Mesodermal cell (in vitro differentiated cells): Measurements from ENCODE around the gene ORC1.

Source experiments
- H3K27ac ChIP-seq: 2 replicates; pipeline ENCODE4 v1.7.0; 2013; ENCODE audit warnings: mild to moderate bottlenecking, low read depth, low read length, moderate library complexity; ENCODE audit not compliant: severe bottlenecking
- H3K36me3 ChIP-seq: 2 replicates; pipeline ENCODE4 v1.7.1; 2013; ENCODE audit warnings: mild to moderate bottlenecking, low read length, moderate library complexity; ENCODE audit not compliant: control insufficient read depth, insufficient read depth
- H3K4me1 ChIP-seq: one replicate; pipeline ENCODE4 v1.7.1; 2013; ENCODE audit warnings: mild to moderate bottlenecking, low read length; ENCODE audit not compliant: insufficient read depth, control insufficient read depth, poor library complexity, severe bottlenecking
- H3K4me3 ChIP-seq: 2 replicates; pipeline ENCODE4 v1.7.0; 2013; ENCODE audit warnings: low read length, control low read depth, mild to moderate bottlenecking; ENCODE audit not compliant: insufficient read depth, poor library complexity, severe bottlenecking; ENCODE audit errors: extremely low read depth
- H3K9me3 ChIP-seq: 2 replicates; pipeline ENCODE4 v1.7.1; 2013; ENCODE audit warnings: mild to moderate bottlenecking, low read length, moderate library complexity; ENCODE audit not compliant: control insufficient read depth
- WGBS, 2 experiments: methylation state at CpG; one replicate each; pipeline ENCODE4 v1.1.5; 2013; ENCODE audit warnings: missing lambda C conversion rate in 2 of 2; ENCODE audit not compliant: insufficient coverage in 2 of 2; 5-methylcytosine and 5-hydroxymethylcytosine counted together

The ORC1 gene

DNA sequence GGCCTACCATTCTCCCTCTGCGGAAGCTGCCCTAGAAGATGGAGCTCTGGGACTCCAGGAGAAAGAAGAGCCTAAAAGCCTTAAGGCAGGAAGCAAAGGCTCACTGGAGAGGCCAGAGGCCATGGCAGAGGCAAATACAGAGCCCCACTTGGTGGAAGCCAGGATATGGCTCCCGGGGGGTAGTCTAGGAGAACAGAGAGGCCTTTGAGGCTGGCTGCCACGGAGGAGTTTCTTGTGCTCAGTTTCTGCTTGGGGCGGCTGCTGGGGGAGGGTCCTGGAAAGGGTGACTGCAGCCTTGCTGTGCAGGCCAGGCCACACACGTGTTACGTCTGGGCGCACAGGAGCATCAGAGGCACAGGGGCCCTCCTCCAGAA, 43.6 kb downstream of the ORC1 start:
- H3K36me3 ChIP-seq, result peaks cover 91% of the 10 kb centered on the region
- H3K4me3 ChIP-seq, result no peak overlapping the region
- peaks cover 8% of the 10 kb centered on the region for H3K4me1 ChIP-seq
- no peak overlapping the region for H3K27ac ChIP-seq
- 96 to 99% methylated on average over 6 to 7 of the region's 7 CpGs for WGBS, 2 experiments
- H3K9me3 ChIP-seq, result no peaks in the 10 kb centered on the region

DNA sequence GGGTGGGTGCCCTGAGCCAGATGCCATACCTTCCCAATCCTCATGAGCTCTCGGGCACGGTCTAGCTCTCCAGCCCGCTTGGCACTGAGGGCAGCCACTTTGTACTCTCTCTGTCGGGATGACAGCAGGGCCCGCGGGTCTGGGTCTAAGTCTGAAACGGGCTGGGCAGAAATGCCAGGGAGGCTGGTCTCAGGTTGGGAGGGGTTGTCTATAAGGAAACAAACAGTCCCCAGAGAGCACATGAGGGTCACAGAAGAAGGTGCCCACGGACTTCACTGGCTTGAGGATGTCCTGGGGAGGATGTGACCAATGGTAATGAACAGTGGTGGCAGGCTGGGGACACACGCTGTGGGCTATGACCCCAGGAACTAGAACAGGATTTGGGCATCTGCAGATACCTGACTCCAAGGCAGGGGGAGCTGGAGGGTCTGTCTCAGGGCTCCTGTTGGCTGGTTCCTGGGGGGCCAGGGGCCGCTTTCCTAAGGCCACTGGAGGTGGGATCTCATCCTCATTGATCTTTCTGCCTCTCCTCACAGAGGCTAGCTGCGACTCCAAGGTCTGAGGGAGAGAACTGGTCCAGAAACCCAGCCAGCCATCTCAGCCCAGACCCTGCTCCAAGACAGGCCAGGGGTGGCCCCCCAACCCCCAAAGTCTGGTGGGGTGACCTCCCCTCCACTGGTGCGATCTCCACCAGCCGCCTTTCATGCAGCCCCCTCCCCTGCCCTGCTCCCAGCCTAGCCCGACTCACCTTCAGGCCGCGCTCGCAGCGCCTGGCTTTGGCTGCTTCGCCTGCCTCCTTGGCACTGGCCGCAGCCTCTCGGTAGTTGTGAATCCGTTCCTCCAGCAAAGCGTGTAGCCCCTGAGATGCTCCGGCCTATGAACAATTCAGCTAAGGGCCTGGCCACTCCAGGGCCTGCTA, 44.3 kb downstream of the ORC1 start:
- no peak overlapping the region for H3K4me3 ChIP-seq
- WGBS, 2 experiments, result 96 to 99% methylated on average over 21 to 22 of the region's 24 CpGs
- H3K4me1 ChIP-seq, result peaks cover 8% of the 10 kb centered on the region
- no peaks in the 10 kb centered on the region for H3K9me3 ChIP-seq
- peaks cover 98% of the 10 kb centered on the region for H3K36me3 ChIP-seq
- H3K27ac ChIP-seq, result no peak overlapping the region

DNA sequence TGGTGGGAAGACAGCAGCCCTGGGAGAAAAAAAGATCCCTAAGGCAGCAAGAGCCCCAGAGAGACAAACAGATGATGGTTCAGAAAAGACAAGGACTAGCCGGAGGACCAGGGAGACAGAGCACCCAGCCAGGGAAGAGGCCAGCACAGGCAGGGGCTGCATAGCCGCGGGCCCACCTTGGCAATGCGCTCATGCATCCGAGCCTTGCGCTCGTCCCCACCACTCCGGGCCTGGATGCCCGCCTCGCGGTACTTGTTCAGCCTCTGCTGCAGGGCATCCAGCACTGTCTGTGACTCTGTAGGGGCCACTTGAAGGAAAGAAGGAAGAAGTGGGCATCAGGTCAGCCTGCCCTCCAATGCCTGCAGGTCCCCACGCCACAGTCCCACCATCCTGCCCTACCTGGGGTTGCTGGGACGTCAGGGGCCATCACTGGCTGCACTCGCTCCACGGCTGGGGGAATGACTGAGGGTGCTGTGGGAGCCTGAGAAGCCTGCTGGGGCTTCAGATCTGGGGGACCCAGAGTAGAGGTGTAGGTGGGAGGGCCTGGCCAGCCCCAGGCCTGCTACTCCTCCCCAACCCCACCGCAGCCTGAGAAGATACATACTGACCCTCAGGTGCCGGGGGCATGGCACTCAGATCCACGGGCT, 45.2 kb downstream of the ORC1 start:
- no peaks in the 10 kb centered on the region for H3K9me3 ChIP-seq
- no peak overlapping the region for H3K27ac ChIP-seq
- no peaks in the 10 kb centered on the region for H3K4me1 ChIP-seq
- WGBS, 2 experiments, result 93 to 95% methylated on average over 3 to 7 of the region's 18 CpGs
- H3K36me3 ChIP-seq, result peaks cover 98% of the 10 kb centered on the region
- H3K4me3 ChIP-seq, result no peak overlapping the region

DNA sequence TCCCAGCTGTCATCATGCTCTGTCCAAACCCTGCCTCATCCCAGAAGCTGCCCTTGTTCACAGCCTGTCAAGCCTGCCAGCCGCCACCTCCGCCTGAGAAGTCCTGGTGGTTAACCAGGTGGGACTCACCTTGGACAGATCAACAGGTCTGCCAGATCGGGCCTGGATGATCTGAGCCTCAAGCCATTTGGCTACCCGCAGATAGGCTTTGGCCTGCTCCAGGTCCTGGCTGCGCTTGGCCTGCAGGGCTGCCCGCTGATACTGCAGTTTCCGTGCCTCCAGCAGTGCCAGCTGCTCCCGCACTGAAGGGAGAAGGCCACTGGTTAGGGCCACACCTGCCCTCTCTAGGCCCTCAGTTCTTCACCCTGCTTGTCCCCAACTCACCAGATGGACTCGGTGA, 46.8 kb downstream of the ORC1 start:
- Histone ChIP-seq H3K36me3 (peaks cover 99% of the 10 kb centered on the region), H3K9me3 (no peaks in the 10 kb centered on the region), H3K4me1 (peaks cover 4% of the 10 kb centered on the region), H3K27ac (no peak overlapping the region), H3K4me3 (no peak overlapping the region)
- 97% methylated on average over 7 to 9 of the region's 9 CpGs for WGBS, 2 experiments

DNA sequence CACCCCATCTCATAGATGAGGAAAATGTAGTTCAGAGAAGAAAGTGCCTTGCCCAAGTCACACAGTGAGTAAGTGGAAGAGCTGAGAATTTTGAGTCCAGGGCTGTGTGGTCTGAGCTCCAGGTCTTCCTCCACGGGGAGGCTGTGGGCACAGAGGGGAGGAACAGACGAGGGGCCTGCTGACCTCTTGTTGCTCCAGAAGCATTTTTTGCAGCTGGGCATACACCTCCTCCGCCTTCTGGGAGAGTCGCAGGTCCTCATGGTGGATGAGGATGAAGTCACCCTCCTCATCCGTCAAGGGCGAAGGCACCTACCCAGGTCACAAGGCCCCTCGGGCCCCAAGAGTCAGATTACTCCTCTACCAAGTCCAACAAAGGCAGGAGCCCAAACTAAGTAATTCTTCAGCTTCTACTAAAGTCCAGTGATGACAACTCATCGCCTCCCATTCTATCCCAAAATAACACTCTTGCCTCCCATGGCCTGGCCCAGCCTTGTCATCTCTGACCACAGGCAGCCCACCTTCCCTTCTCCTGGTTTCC, 47.3 kb downstream of the ORC1 start:
- 98 to 100% methylated on average over 4 to 5 of the region's 8 CpGs for WGBS, 2 experiments
- Histone ChIP-seq H3K27ac (no peak overlapping the region), H3K4me3 (no peak overlapping the region), H3K36me3 (peaks cover 98% of the 10 kb centered on the region), H3K4me1 (peaks cover 9% of the 10 kb centered on the region), H3K9me3 (no peaks in the 10 kb centered on the region)

DNA sequence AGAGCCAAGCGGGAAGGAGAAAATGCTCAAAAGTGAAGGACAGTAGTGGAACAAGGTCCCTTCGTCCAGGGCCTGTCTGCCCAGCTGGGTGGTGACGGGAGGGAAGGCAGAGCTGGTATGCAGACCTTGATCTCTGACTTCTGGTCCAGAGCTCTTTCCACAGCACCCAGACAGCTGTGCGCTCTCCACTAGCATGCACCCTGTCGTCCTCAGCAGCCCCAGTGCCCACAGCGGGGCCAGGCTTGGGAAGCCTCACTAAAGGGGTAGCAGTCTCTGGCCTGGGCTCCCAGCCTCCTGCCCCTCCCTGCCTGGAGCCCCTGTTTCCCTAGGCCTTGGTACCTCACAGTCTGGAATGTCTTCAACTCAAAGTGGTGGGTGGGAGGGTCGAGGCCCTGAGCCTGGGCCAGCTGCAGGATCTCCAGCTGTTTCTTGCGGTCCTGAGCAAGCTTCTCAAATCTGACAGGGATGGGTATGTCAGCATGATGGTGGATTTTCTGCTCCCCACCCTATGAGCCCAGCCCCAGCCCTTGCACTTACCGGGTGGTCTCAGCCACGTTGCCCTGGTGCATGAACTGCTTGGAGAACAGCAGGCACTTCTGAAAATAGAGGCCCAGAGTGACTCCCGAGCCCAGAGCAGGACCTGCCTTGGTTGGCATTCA, 48.2 kb downstream of the ORC1 start:
- Histone ChIP-seq H3K36me3 (peaks cover 92% of the 10 kb centered on the region), H3K27ac (no peak overlapping the region), H3K4me3 (no peak overlapping the region), H3K4me1 (peaks cover 17% of the 10 kb centered on the region), H3K9me3 (no peaks in the 10 kb centered on the region)
- WGBS, 2 experiments, result 95 to 97% methylated on average over 8 to 9 of the region's 11 CpGs

DNA sequence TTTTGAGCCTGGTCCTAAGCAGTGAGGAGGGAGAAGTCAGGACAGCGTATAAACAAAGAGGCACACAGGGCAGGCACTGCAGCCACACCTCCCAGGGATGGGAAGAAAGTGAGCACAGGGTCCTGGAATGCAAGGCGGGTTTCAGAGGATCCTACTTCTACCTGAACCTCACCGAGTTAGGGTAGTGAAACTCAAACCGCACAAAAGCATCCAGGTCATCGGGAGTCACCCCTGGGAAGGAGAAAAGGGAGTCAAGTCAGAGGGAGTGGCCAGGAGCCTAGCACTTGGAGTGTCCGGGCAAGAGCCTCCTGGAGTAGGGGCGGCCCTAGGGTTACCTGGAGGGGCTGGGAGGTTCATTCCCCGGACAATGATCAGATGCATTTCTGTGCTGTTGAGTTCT, 48.8 kb downstream of the ORC1 start:
- 95 to 96% methylated on average over 8 of the region's 8 CpGs for WGBS, 2 experiments
- Histone ChIP-seq H3K36me3 (peaks cover 87% of the 10 kb centered on the region), H3K4me1 (peaks cover 17% of the 10 kb centered on the region), H3K27ac (no peak overlapping the region), H3K9me3 (no peaks in the 10 kb centered on the region), H3K4me3 (no peak overlapping the region)

DNA sequence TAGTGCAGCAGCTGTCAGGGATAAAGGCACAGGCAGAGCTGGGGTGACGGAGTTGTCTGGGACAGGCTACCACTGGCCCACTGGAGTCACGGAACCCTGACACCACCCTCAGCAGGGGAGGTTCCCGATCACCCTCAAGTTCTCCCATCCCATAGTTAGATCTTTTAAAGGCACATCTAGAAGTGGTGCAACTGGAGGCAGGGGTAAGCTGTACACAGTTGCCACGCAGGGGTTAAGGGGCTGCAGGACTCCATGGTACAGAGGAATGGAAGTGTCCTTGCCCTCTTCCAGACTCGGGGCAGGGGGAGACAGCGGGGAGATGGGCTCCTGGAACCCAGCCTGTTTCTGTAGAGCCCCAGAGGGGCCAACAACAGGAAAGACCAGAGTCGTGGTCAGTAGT, 51.5 kb downstream of the ORC1 start:
- Histone ChIP-seq H3K36me3 (peaks cover 67% of the 10 kb centered on the region), H3K9me3 (no peaks in the 10 kb centered on the region), H3K4me3 (no peak overlapping the region), H3K4me1 (peaks cover 17% of the 10 kb centered on the region), H3K27ac (no peak overlapping the region)
- WGBS, 2 experiments, result 91 to 96% methylated on average over 5 to 6 of the region's 7 CpGs

DNA sequence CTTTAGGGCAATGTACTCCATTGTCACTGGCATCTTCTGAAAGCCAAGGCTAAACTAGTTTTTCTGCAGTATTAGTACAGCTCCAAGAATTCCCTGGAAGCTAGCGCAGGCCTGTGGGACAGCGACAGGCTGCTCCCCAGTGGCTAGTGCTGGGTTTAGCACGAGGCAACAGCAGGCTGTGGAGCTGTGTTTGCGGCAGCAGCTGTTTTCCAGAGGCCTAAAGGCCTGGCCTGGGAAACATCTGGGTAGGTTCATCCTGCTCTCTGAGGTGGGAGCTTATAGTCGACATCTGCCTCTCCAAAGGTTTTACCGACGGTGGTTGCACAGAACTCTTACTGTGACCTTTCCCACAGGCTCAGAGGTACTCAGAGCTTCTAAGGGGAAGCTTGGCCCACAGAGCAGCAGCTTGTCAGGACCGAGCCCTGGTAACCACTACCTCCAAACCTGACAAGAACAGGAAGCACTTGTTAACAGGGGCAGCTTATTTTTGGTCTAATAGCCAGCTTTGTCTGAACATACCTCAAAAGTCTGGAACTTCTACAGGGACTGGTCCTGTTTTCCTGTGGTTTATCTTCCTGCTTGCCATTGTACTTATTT, 55.4 kb downstream of the ORC1 start:
- Histone ChIP-seq H3K4me1 (peaks cover 17% of the 10 kb centered on the region), H3K36me3 (peaks cover 34% of the 10 kb centered on the region), H3K27ac (peak overlapping the region; percentile 19), H3K9me3 (no peaks in the 10 kb centered on the region), H3K4me3 (no peak overlapping the region)
- 66 to 71% methylated on average over 8 of the region's 8 CpGs for WGBS, 2 experiments

DNA sequence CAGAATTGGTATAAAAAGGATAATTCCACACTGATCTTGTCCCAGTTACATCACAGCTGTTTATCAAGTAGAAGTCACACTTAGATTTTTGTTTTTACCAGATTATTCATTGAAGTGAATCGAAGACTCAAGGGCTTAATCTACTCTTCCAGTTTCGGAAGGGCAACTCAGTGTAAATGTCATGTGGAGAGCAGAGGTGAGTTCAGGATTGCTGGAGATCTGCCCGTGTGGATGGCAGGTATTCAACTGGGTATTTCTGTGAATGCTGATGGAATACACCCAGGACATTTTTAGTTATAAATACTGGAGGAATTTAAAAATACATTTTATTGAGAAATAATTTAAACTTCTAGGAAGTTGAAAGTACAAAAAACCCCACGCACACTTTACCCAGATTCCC, 57.6 kb downstream of the ORC1 start:
- H3K27ac ChIP-seq, result no peak overlapping the region
- no peak overlapping the region for H3K4me3 ChIP-seq
- peaks cover 17% of the 10 kb centered on the region for H3K36me3 ChIP-seq
- WGBS, 2 experiments, result 92 to 95% methylated on average over 2 of the region's 4 CpGs
- peaks cover 5% of the 10 kb centered on the region for H3K4me1 ChIP-seq
- H3K9me3 ChIP-seq, result no peaks in the 10 kb centered on the region
